ENCODE data around the gene BCL2L13.

DNA sequence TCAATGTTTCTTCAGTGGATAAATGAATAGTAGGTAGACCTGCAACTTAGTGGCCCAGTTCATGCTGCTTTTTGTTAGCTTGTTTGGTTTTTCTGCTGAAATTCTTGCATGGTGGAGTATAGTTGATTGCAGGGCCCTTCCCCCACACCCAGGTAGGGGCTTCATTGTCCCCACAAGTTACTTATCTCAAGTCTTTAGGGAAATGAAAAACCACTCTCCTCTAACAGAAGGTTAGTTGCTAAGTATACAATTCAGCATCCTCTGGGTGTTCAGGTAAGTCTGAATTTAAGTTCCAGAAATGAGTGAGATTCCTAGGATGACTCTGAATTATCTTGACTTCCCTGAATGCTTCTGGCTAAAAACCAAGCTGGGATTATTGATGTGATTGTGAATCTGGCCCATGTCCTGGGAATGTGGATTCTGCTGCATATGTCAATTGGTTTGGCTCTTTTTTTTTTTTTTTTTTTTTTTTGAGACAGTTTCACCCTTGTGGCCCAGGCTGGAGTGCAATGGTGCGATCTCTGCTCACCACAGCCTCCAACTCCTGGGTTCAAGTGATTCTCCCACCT, 40.3 kb downstream of the BCL2L13 start:
- no peak for TF ChIP-seq SUZ12 (IDR thresholded peaks at IDR 0.05; ENCODE audit: extremely low read depth, insufficient read depth, insufficient read length)
- TF ChIP-seq YY1 (IDR thresholded peaks at IDR 0.05; ENCODE audit: insufficient read depth, insufficient read length) = no peak
